ENCODE results near the gene MBLAC1. TPM values are rescaled to one million over a fixed set of nuclear protein-coding genes. Genes with fewer than 3 reads are reported as not detected.
A peak's percentile ranks its signal among the peaks of the same experiment; 100 is the strongest.

The MBLAC1 gene
- total and polyA plus RNA-seq, 9 of the 15 experiments (the other 6 are each of a cell fraction or from before 2014, with no cell fraction given) = 0.03 to 3.1 (median 0.52) TPM

- TF ChIP-seq FOXJ2 (tag; IDR thresholded peaks at IDR 0.05) (peak; percentile 27; the same call in 1 of the 2 replicates), USF1 (CRISPR knock-in tag; IDR thresholded peaks at IDR 0.05) (peak; percentile 55; the same call in 1 of the 2 replicates), CGGBP1 (CRISPR knock-in tag; IDR thresholded peaks at IDR 0.05) (0 out of 2 replicates have a peak, but pooled peaks have one; percentile 46), NFIX (CRISPR knock-in tag; IDR thresholded peaks at IDR 0.05; ENCODE audit: low read depth) (peak; percentile 49; the same call in 1 of the 2 replicates), TEAD1 (CRISPR knock-in tag; IDR thresholded peaks at IDR 0.05) (peak in 1 of 2 experiments; percentile 73; a peak in 1 of 4 replicates), E2F6 (IDR thresholded peaks at IDR 0.05; ENCODE audit: borderline replicate concordance in 1 of 2, extremely low read depth in 1 of 2, insufficient read depth in 1 of 2, insufficient read length in 1 of 2, low read depth in 1 of 2, low read length in 1 of 2, poor library complexity in 1 of 2, severe bottlenecking in 1 of 2) (peak in 1 of 2 experiments; percentile 65), TCF3 (CRISPR knock-in tag; IDR thresholded peaks at IDR 0.05) (no peak; the same call in 1 of the 2 replicates), ATF7 (IDR thresholded peaks at IDR 0.05) (no peak), RAD51 (IDR thresholded peaks at IDR 0.05; ENCODE audit: borderline replicate concordance, low read depth) (0 out of 2 replicates have a peak, but pooled peaks have one; percentile 33), ATF4 (CRISPR knock-in tag; IDR thresholded peaks at IDR 0.05) (0 out of 2 replicates have a peak, but pooled peaks have one; percentile 5), ETV5 (CRISPR knock-in tag; IDR thresholded peaks at IDR 0.05; ENCODE audit: low read depth) (0 out of 2 replicates have a peak, but pooled peaks have one; percentile 71), MAFK (IDR thresholded peaks at IDR 0.05; ENCODE audit: low read length) (0 out of 2 replicates have a peak, but pooled peaks have one; percentile 14), E2F3 (CRISPR knock-in tag; IDR thresholded peaks at IDR 0.05) (peak; percentile 80), ZC3H4 (CRISPR knock-in tag; IDR thresholded peaks at IDR 0.05; ENCODE audit: borderline replicate concordance) (peak; percentile 48; the same call in 1 of the 2 replicates), AFF1 (IDR thresholded peaks at IDR 0.05; ENCODE audit: low read depth in 1 of 2, partially characterized antibody in 2 of 2) (peak in 1 of 2 experiments; percentile 20), NR2C2 (CRISPR knock-in tag; IDR thresholded peaks at IDR 0.05) (no peak), NR2C2 (tag; IDR thresholded peaks at IDR 0.05) (peak; percentile 27; the same call in 1 of the 2 replicates), MECOM (CRISPR knock-in tag; IDR thresholded peaks at IDR 0.05) (peak; percentile 32; the same call in 1 of the 2 replicates), CHD2 (IDR thresholded peaks at IDR 0.05; ENCODE audit: low read depth, low read length) (peak; percentile 66)
Observed at GRCh38 chr7:100126239-100126930, 382 bp upstream of the MBLAC1 start (continued).
